Neural progenitor cell (in vitro differentiated cells): ENCODE measurements around the gene CTDNEP1. TPM values are rescaled to one million over a fixed set of nuclear protein-coding genes. Genes with fewer than 3 reads are reported as not detected.
A peak's percentile ranks its signal among the peaks of the same experiment; 100 is the strongest.

ENCODE experiments used
- DNase-seq: peaks from one replicate; pipeline ENCODE4 v3.0.0-alpha.2; 2016; ENCODE audit warnings: low spot score
- H2AFZ ChIP-seq: fragments of 200-600 bp; sonication (generic); replicated peaks from 2 replicates; pipeline ENCODE4 v1.6.1; 2016; ENCODE audit warnings: antibody characterized with exemption
- H3F3A ChIP-seq: fragments of 200-600 bp; sonication (generic); 2 replicates; pipeline ENCODE4 v1.6.1; 2016; ENCODE audit warnings: antibody characterized with exemption, low read depth
- H3K27ac ChIP-seq: fragments of 200-600 bp; sonication (generic); 2 replicates; pipeline ENCODE4 v1.5.1; 2016; ENCODE audit warnings: mild to moderate bottlenecking
- H3K27me3 ChIP-seq: fragments of 200-600 bp; sonication (generic); 2 replicates; pipeline ENCODE4 v1.6.1; 2016; ENCODE audit warnings: mild to moderate bottlenecking, moderate library complexity
- H3K36me3 ChIP-seq: fragments of 200-600 bp; sonication (generic); 2 replicates; pipeline ENCODE4 v1.5.1; 2016
- H3K4me1 ChIP-seq: fragments of 200-600 bp; sonication (generic); 2 replicates; pipeline ENCODE4 v1.6.1; 2016; ENCODE audit warnings: mixed run types
- H3K4me2 ChIP-seq: fragments of 200-600 bp; sonication (generic); 2 replicates; pipeline ENCODE4 v1.6.1; 2016
- H3K4me3 ChIP-seq: fragments of 200-600 bp; sonication (generic); 2 replicates; pipeline ENCODE4 v1.5.1; 2016
- H3K79me2 ChIP-seq: fragments of 200-600 bp; sonication (generic); 2 replicates; pipeline ENCODE4 v1.6.1; 2016; ENCODE audit warnings: low read depth
- H3K9ac ChIP-seq: fragments of 200-600 bp; sonication (generic); 2 replicates; pipeline ENCODE4 v1.6.1; 2016
- H3K9me3 ChIP-seq: fragments of 200-600 bp; sonication (generic); 2 replicates; pipeline ENCODE4 v1.5.1; 2016; ENCODE audit warnings: low read depth
- H4K20me1 ChIP-seq: fragments of 200-600 bp; sonication (generic); 2 replicates; pipeline ENCODE4 v1.6.1; 2016; ENCODE audit warnings: low read depth
- H3K27ac Mint-ChIP-seq: 3 replicates; pipeline ENCODE4 v1.8.0; 2021; ENCODE audit warnings: mixed read lengths
- H3K27me3 Mint-ChIP-seq: 2 replicates; pipeline ENCODE4 v1.8.0; 2022; ENCODE audit warnings: low read depth, mild to moderate bottlenecking, inconsistent platforms, moderate library complexity, mixed read lengths; ENCODE audit not compliant: insufficient read depth
- H3K36me3 Mint-ChIP-seq: 3 replicates; pipeline ENCODE4 v1.8.0; 2021; ENCODE audit warnings: mixed read lengths
- H3K4me1 Mint-ChIP-seq: 3 replicates; pipeline ENCODE4 v1.8.0; 2021; ENCODE audit warnings: mixed read lengths
- H3K4me3 Mint-ChIP-seq: 3 replicates; pipeline ENCODE4 v1.8.0; 2021; ENCODE audit warnings: mild to moderate bottlenecking, moderate library complexity, mixed read lengths
- H3K9me3 Mint-ChIP-seq: 3 replicates; pipeline ENCODE4 v1.8.0; 2020; ENCODE audit warnings: mixed read lengths
- CTCF ChIP-seq: fragments of 200-600 bp; sonication (generic); IDR thresholded peaks from 2 replicates; pipeline ENCODE4 v1.5.1; 2017; ENCODE audit warnings: antibody characterized with exemption, mild to moderate bottlenecking
- EZH2 ChIP-seq: fragments of 200-600 bp; sonication (generic); IDR thresholded peaks from 2 replicates; pipeline ENCODE4 v1.6.1; 2017; ENCODE audit warnings: antibody characterized with exemption, mild to moderate bottlenecking, moderate library complexity
- EZH2phosphoT487 ChIP-seq: fragments of 200-600 bp; sonication (generic); IDR thresholded peaks from 2 replicates; pipeline ENCODE4 v1.6.1; 2017; ENCODE audit warnings: antibody characterized with exemption
- total RNA-seq: library from RNA; depleted of rRNA; stranded (reverse); fragments of >200 nt; gene quantifications from 2 replicates; pipeline ENCODE4 v1.2.3, GENCODE V29; 2015; ENCODE audit warnings: low replicate concordance

Gene CTDNEP1
- total RNA-seq, 1 donor from 2014 or later, result 46.5 TPM

GRCh38 chr17:7218758-7219157, 32.8 kb downstream of the CTDNEP1 start:
- Histone ChIP-seq H3K4me1 (peaks cover 37% of the 10 kb centered on the region), H3K27ac (no peak overlapping the region), H3K79me2 (peaks cover 22% of the 10 kb centered on the region), H3K27me3 (no peaks in the 10 kb centered on the region), H3K4me3 (no peak overlapping the region), H3K36me3 (no peaks in the 10 kb centered on the region), H4K20me1 (peaks cover 38% of the 10 kb centered on the region), H3K9ac (no peak overlapping the region), H3K4me2 (peak overlapping the region; percentile 85), H3K9me3 (no peaks in the 10 kb centered on the region), H3F3A (peaks cover 84% of the 10 kb centered on the region), H2AFZ (peak overlapping the region; percentile 23)
- H3K27me3 Mint-ChIP-seq, result peaks cover 19% of the 10 kb centered on the region
- no peaks in the 10 kb centered on the region for H3K9me3 Mint-ChIP-seq
- peak overlapping the region; percentile 92 for H3K4me3 Mint-ChIP-seq
- peaks cover 17% of the 10 kb centered on the region for H3K36me3 Mint-ChIP-seq
- no peak for DNase-seq
- H3K27ac Mint-ChIP-seq, result peak overlapping the region; percentile 99
- TF ChIP-seq CTCF, result no peak
- no peak for TF ChIP-seq EZH2
- no peak for TF ChIP-seq EZH2phosphoT487
- peaks cover 57% of the 10 kb centered on the region for H3K4me1 Mint-ChIP-seq

- TF ChIP-seq EZH2 (no peak), CTCF (no peak), EZH2phosphoT487 (no peak)
- H3K9me3 Mint-ChIP-seq, result no peaks in the 10 kb centered on the region
- Histone ChIP-seq H3K4me3 (peak overlapping the region; percentile 59), H3K9me3 (no peaks in the 10 kb centered on the region), H3F3A (peaks cover 84% of the 10 kb centered on the region), H3K4me2 (peak overlapping the region; percentile 85), H3K27me3 (no peaks in the 10 kb centered on the region), H3K79me2 (peaks cover 27% of the 10 kb centered on the region), H3K27ac (no peak overlapping the region), H4K20me1 (peaks cover 34% of the 10 kb centered on the region), H3K9ac (no peak overlapping the region), H2AFZ (no peak overlapping the region), H3K4me1 (peaks cover 42% of the 10 kb centered on the region), H3K36me3 (no peaks in the 10 kb centered on the region)
- H3K36me3 Mint-ChIP-seq, result peaks cover 15% of the 10 kb centered on the region
- H3K27ac Mint-ChIP-seq, result peak overlapping the region; percentile 99
- peaks cover 62% of the 10 kb centered on the region for H3K4me1 Mint-ChIP-seq
- peak overlapping the region; percentile 92 for H3K4me3 Mint-ChIP-seq
- no peak for DNase-seq
- H3K27me3 Mint-ChIP-seq, result peaks cover 23% of the 10 kb centered on the region
These were observed 33.4 kb downstream of the CTDNEP1 start for GRCh38 chr17:7218166-7218565.

DNA sequence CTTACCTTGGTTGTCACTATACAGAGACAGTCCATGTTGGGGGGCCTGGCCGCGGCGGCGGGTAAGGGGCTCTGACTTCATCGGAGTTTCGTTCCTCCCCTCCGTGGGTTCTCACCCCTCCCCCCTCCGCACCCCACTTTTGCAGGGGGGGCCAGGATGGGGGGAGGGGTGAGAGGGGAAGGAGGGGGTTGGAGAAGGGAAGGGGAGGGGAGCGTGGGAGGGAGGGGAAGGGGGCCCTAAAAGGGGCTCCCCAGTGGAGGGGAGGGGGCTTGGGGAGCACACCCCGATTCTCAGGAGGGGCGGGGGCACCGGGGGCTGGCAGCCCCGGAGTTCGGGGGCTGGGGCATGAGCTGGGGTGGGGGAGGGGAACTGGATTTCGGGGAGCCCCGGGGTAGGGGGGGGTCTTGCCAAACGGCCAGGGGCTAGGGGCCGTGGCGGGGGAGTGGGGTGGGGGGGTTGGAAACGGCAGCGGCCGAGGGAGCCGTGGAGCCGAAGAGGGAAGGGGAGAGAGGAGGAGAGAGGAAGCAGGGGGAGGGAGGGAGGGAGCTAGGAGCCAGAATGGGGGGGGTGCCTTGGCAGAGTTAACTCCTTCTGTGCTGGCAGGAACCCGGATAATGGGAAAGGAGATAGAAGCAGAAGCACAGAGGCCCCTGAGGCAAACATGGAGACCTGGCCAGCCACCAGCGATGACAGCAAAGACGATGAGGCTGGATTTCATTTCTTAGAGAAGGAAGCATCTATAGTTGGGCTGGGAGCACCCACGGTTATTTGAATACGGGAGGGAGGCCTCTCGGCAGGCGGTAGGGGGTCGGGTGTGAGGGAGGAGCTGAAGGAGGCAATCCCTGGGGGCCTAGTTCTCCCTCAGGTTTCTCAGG, 34.2 kb downstream of the CTDNEP1 start:
- peaks cover 79% of the 10 kb centered on the region for H3F3A ChIP-seq
- peaks cover 35% of the 10 kb centered on the region for H3K79me2 ChIP-seq
- H3K4me3 ChIP-seq, result peak overlapping the region; percentile 59
- H4K20me1 ChIP-seq, result peaks cover 30% of the 10 kb centered on the region
- H3K9me3 ChIP-seq, result no peaks in the 10 kb centered on the region
- Mint-ChIP-seq H3K27me3 (peaks cover 23% of the 10 kb centered on the region), H3K36me3 (peaks cover 12% of the 10 kb centered on the region), H3K4me3 (peak overlapping the region; percentile 92), H3K9me3 (no peaks in the 10 kb centered on the region), H3K4me1 (peaks cover 64% of the 10 kb centered on the region), H3K27ac (peak overlapping the region; percentile 99)
- H3K4me2 ChIP-seq, result peak overlapping the region; percentile 85
- peak overlapping the region; percentile 51 for H3K9ac ChIP-seq
- H3K27me3 ChIP-seq, result no peaks in the 10 kb centered on the region
- H3K36me3 ChIP-seq, result no peaks in the 10 kb centered on the region
- H3K27ac ChIP-seq, result no peak overlapping the region
- H2AFZ ChIP-seq, result peak overlapping the region; percentile 53
- peaks cover 46% of the 10 kb centered on the region for H3K4me1 ChIP-seq
- peak; percentile 81 for DNase-seq
- TF ChIP-seq EZH2phosphoT487 (no peak), CTCF (no peak), EZH2 (no peak)
